Neural crest cell (in vitro differentiated cells): ENCODE measurements around the gene ABCD4. TPM values are rescaled to one million over a fixed set of nuclear protein-coding genes. Genes with fewer than 3 reads are reported as not detected.

Experiments used
- DNase-seq: peaks from one replicate; pipeline ENCODE4 v3.0.0; 2021; ENCODE audit warnings: low read depth, mixed read lengths, low spot score
- H3K27ac Mint-ChIP-seq: one replicate; pipeline ENCODE4 v1.8.0; 2021; ENCODE audit warnings: mild to moderate bottlenecking, mixed read lengths; ENCODE audit not compliant: unreplicated experiment
- H3K27me3 Mint-ChIP-seq: 2 replicates; pipeline ENCODE4 v1.8.0; 2021; ENCODE audit warnings: low read depth, mild to moderate bottlenecking, mixed read lengths
- H3K36me3 Mint-ChIP-seq: 2 replicates; pipeline ENCODE4 v1.8.0; 2021; ENCODE audit warnings: low read depth, mild to moderate bottlenecking, mixed read lengths
- H3K4me1 Mint-ChIP-seq: 2 replicates; pipeline ENCODE4 v1.8.0; 2021; ENCODE audit warnings: mixed read lengths
- H3K4me3 Mint-ChIP-seq: one replicate; pipeline ENCODE4 v1.8.0; 2021; ENCODE audit warnings: mild to moderate bottlenecking, mixed read lengths
- H3K9me3 Mint-ChIP-seq: 2 replicates; pipeline ENCODE4 v1.8.0; 2021; ENCODE audit warnings: mixed read lengths
- CTCF ChIP-seq: fragments of 200-600 bp; sonication (generic); conservative IDR thresholded peaks from 2 replicates; pipeline ENCODE4 v1.5.0; 2021; ENCODE audit warnings: antibody characterized with exemption, mild to moderate bottlenecking
- total RNA-seq: library from RNA; stranded (reverse); gene quantifications from 2 replicates; pipeline ENCODE4 v1.2.1, GENCODE V29; 2021

ABCD4 gene
- total RNA-seq, 1 donor from 2014 or later = 98.8 TPM

- Mint-ChIP-seq H3K4me3 (no peak overlapping the region), H3K9me3 (no peaks in the 10 kb centered on the region), H3K36me3 (no peaks in the 10 kb centered on the region), H3K4me1 (peaks cover 10% of the 10 kb centered on the region), H3K27me3 (peaks cover 70% of the 10 kb centered on the region), H3K27ac (no peak overlapping the region)
- DNase-seq = no peak
- TF ChIP-seq CTCF = no peak
These were observed 56.2 kb downstream of the ABCD4 start for GRCh38 chr14:74246542-74246941.

GRCh38 chr14:74245292-74245691 is 57.4 kb downstream of the ABCD4 start:
- peaks cover 9% of the 10 kb centered on the region for H3K4me1 Mint-ChIP-seq
- H3K27ac Mint-ChIP-seq = no peak overlapping the region
- no peak overlapping the region for H3K4me3 Mint-ChIP-seq

GRCh38 chr14:74244115-74244514 is 58.6 kb downstream of the ABCD4 start:
- DNase-seq = no peak
- H3K9me3 Mint-ChIP-seq = no peaks in the 10 kb centered on the region
- peaks cover 84% of the 10 kb centered on the region for H3K27me3 Mint-ChIP-seq
- no peak overlapping the region for H3K27ac Mint-ChIP-seq
- peak; percentile 23 for TF ChIP-seq CTCF
- H3K4me3 Mint-ChIP-seq = no peak overlapping the region
- no peaks in the 10 kb centered on the region for H3K36me3 Mint-ChIP-seq
- peaks cover 9% of the 10 kb centered on the region for H3K4me1 Mint-ChIP-seq

More at GRCh38 chr14:74245292-74245691, 57.4 kb downstream of the ABCD4 start:
- Mint-ChIP-seq H3K27me3 (peaks cover 78% of the 10 kb centered on the region), H3K9me3 (no peaks in the 10 kb centered on the region), H3K36me3 (no peaks in the 10 kb centered on the region)
- TF ChIP-seq CTCF = no peak
- no peak for DNase-seq

GRCh38 chr14:74243051-74243450 is 59.7 kb downstream of the ABCD4 start:
- H3K9me3 Mint-ChIP-seq = no peaks in the 10 kb centered on the region
- TF ChIP-seq CTCF = no peak
- H3K36me3 Mint-ChIP-seq = no peaks in the 10 kb centered on the region
- H3K27ac Mint-ChIP-seq = no peak overlapping the region
- H3K4me1 Mint-ChIP-seq = peaks cover 9% of the 10 kb centered on the region
- DNase-seq = no peak
- H3K27me3 Mint-ChIP-seq = peaks cover 95% of the 10 kb centered on the region
- no peak overlapping the region for H3K4me3 Mint-ChIP-seq

GRCh38 chr14:74242780-74243042 is 60.0 kb downstream of the ABCD4 start:
- H3K4me1 Mint-ChIP-seq = peaks cover 9% of the 10 kb centered on the region
- no peak overlapping the region for H3K4me3 Mint-ChIP-seq
- H3K27me3 Mint-ChIP-seq = peaks cover 95% of the 10 kb centered on the region
- no peaks in the 10 kb centered on the region for H3K9me3 Mint-ChIP-seq
- H3K27ac Mint-ChIP-seq = no peak overlapping the region
- TF ChIP-seq CTCF = no peak
- DNase-seq = no peak
- H3K36me3 Mint-ChIP-seq = no peaks in the 10 kb centered on the region
